NCI-H2107 treated with DMSO at 0.1 percent for 48 hours (cell line): ENCODE measurements around the gene WDR1.

ENCODE experiments used
- DNase-seq: peaks from one replicate; lab custom pipeline; 2025; ENCODE audit not compliant: unreplicated experiment; lab: John Stamatoyannopoulos, UW

The WDR1 gene

GRCh38 chr4:10050261-10050661 is 66.3 kb downstream of the WDR1 start:
- no peak for DNase-seq

GRCh38 chr4:10048941-10049697 is 67.5 kb downstream of the WDR1 start:
- no peak for DNase-seq

GRCh38 chr4:10047967-10048366 is 68.6 kb downstream of the WDR1 start:
- no peak for DNase-seq

GRCh38 chr4:10046471-10046870 is 70.1 kb downstream of the WDR1 start:
- no peak for DNase-seq

DNA sequence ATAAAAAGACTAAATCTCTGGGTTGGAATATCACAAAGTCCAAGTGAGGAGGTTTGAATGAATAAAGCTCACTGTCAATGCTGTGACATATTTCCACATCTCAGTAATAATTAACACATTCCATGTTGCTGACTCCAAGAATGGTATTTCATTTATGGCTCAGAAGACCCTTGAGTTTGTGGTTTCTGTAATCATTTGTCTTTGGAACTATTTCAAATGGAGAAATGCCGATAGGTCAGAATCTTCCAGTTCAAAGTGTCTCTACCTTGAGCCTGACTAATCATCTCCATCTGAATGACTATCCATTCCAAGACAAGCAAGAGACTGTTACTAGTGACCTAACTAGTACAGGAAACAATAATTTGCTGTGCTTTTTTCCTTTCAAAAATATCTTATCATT is 71.1 kb downstream of the WDR1 start:
- DNase-seq: no peak

- no peak for DNase-seq
These were observed 75.6 kb downstream of the WDR1 start for GRCh38 chr4:10041036-10041435.

GRCh38 chr4:10040049-10040892 is 76.3 kb downstream of the WDR1 start:
- no peak for DNase-seq

GRCh38 chr4:10036807-10037342 is 79.7 kb downstream of the WDR1 start:
- DNase-seq: no peak

GRCh38 chr4:10035130-10035529 is 81.5 kb downstream of the WDR1 start:
- DNase-seq: no peak

- DNase-seq: no peak
These were observed 81.9 kb downstream of the WDR1 start for GRCh38 chr4:10034612-10035104.

- DNase-seq: no peak
These were observed 82.5 kb downstream of the WDR1 start for GRCh38 chr4:10034136-10034535.

DNA sequence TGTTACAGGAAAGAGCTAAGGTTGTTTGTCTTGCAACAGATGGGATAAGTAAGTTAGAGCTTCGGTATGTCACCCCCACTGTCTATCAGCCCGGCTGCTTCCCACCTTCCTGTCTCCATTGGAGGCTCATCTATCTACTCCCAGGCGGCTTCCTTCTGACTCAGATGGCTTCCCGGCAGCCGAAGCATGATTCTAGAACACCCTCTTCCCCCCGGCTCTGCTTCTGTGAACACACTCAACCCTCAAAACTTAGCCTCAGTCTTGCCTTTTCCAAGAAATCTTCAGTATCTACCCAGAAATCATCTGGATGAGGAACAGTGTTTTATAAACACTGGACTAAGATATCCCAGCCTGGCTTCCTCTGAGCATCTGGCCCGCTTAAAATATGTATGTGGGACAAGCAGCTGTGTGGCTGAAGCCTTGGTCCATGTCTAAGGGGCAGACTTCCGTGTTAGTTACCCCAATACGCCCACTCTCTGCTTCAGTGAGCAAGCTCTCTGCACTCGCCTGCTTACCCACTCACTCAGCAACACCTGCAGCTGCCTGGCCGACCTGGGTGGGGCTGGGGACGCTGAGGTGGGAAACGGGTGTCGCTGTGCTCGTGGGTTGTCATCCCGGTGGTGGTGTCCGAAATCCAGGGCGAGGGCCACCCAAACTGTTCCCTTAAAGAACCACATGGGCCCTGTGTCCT is 83.3 kb downstream of the WDR1 start:
- no peak for DNase-seq

DNA sequence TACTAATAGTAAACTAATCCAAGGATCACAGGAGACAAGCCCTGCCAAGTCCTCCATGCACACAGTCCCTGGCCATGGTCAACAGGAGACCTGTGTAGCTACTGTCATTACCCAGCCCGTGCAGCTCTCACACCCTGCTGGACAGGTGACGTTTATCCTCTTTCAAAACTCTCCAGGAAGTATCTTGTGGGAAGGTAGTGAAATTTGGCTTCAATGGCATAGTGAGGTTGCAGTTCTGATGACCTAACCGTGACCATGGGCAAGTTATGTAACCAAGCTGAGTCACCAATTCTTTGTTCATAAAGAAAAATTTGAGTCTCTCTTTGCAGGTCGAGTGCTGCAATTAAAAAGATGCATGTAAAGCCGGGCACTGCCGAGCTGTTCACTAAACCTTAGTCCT is 84.0 kb downstream of the WDR1 start:
- DNase-seq: peak; percentile 18

DNA sequence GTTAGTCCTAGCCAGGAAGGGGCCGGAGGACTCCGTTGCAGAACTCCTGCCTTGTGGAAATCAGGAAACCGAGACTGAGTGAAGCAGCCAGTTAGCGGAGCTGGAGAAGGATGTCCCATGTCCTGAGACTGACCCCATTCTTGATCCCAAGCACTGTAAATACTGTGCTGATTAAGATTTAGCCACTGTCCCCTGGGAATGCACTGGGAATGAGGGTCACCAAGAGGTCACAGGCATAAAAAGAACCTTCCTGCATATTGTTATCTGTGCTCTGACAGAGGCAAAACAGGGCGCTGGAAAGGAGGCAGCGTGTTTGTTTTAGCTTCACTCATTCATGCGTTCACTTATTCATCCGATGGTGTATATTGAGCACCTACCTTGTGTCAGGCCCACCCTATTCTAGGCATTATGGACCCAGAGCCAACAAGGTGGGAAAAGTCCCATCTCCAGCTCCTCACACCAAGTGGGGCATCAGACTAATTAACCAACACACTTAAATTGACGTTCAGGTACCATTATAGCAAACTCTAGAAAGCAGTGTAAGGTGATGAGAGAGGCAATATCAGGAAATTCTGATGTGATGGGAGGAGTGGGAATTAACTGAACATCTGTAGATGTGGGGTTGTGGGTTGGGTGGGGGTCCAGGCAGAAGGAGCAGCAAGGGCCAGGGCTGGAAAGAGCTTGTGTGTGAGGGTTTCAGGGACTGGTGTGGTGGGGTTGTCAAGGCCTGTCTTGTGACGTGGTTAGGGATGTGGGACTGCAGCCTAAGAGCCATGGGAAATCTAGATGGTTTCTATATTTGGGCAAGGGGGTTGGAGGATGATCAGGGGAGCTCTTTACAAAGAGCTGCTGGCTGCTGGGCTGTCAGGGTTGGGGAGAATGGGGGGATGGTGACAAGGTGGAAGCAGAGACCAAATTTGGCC is 84.7 kb downstream of the WDR1 start:
- DNase-seq: no peak

- DNase-seq: no peak
These were observed 85.5 kb downstream of the WDR1 start for GRCh38 chr4:10030972-10031667.

- DNase-seq: no peak
These were observed 87.2 kb downstream of the WDR1 start for GRCh38 chr4:10029403-10029802.

DNA sequence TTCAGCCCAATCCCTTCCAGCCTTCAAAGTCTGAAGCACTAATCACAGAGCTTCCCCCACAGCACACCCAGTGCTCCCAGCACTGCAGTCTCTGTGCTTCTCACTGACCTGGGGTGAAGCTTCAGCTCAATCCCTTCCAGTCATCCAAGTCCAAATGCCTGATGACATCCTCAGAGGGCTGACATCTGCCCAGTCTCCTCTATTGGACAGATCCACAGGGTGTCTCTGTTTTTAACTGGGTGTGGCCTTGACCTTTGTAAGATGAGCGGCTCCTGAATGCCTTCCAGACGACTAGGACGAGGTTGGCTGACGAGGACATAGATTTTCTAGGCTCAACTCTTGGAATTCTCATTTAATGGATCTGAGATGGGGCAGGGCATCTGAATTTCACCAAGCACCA is 87.7 kb downstream of the WDR1 start:
- DNase-seq: no peak

GRCh38 chr4:10026485-10026884 is 90.1 kb downstream of the WDR1 start:
- DNase-seq: no peak

DNA sequence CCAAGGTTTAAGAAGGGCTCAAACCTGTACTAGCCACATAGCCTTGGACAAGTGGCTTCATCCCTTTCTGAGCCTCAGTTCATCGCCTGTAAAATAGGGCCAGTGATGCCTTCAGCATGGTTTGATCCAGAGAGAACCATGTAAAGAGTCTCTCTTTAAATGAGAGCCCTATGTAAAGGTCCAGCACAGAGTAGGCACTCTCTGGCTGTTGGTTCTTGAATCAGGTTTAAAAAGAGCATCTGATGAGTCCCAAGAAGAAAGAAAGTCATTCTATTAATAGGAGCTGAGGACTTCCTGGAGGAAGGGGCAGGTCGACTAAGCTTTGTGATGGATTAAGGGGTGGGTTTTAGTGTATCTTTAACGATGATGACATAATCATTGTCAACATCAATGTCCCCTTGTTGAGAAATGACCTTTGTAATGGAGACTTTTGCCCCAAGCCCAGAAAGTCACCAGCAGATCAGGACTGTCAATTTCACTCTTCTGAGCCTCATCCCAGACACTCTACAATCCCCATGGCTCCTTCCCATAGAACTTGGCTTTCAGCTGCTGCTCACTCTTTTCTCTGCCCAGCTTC is 91.3 kb downstream of the WDR1 start:
- DNase-seq: no peak
